ENCODE data around the gene SLC26A3. TPM values are rescaled to one million over a fixed set of nuclear protein-coding genes. Genes with fewer than 3 reads are reported as not detected.

Gene SLC26A3
- total RNA-seq, 2 experiments from 2014 or later: not detected

GRCh38 chr7:107833684-107834106 lies 30.7 kb upstream of the SLC26A3 start:
- no peak overlapping the region for H3K4me3 Mint-ChIP-seq
- no peak for DNase-seq
- H3K27ac Mint-ChIP-seq: no peak overlapping the region
- peaks cover 6% of the 10 kb centered on the region for H3K27me3 Mint-ChIP-seq
- no peaks in the 10 kb centered on the region for H3K36me3 Mint-ChIP-seq
- no peaks in the 10 kb centered on the region for H3K4me1 Mint-ChIP-seq
- H3K9me3 Mint-ChIP-seq: peaks cover 2% of the 10 kb centered on the region

- Mint-ChIP-seq H3K36me3 (no peaks in the 10 kb centered on the region), H3K27me3 (peaks cover 6% of the 10 kb centered on the region), H3K9me3 (peaks cover 2% of the 10 kb centered on the region), H3K27ac (no peak overlapping the region), H3K4me3 (no peak overlapping the region), H3K4me1 (no peaks in the 10 kb centered on the region)
- no peak for DNase-seq
These were observed 27.4 kb upstream of the SLC26A3 start for GRCh38 chr7:107830420-107830819.

GRCh38 chr7:107828540-107828939 lies 25.5 kb upstream of the SLC26A3 start:
- H3K27ac Mint-ChIP-seq: no peak overlapping the region
- no peak for DNase-seq
- H3K9me3 Mint-ChIP-seq: peaks cover 5% of the 10 kb centered on the region
- H3K4me1 Mint-ChIP-seq: no peaks in the 10 kb centered on the region
- no peak overlapping the region for H3K4me3 Mint-ChIP-seq
- no peaks in the 10 kb centered on the region for H3K36me3 Mint-ChIP-seq
- peaks cover 6% of the 10 kb centered on the region for H3K27me3 Mint-ChIP-seq

GRCh38 chr7:107827501-107827900 lies 24.5 kb upstream of the SLC26A3 start:
- Mint-ChIP-seq H3K4me3 (no peak overlapping the region), H3K36me3 (no peaks in the 10 kb centered on the region), H3K27ac (no peak overlapping the region), H3K27me3 (peaks cover 6% of the 10 kb centered on the region), H3K9me3 (peaks cover 5% of the 10 kb centered on the region), H3K4me1 (no peaks in the 10 kb centered on the region)
- no peak for DNase-seq

DNA sequence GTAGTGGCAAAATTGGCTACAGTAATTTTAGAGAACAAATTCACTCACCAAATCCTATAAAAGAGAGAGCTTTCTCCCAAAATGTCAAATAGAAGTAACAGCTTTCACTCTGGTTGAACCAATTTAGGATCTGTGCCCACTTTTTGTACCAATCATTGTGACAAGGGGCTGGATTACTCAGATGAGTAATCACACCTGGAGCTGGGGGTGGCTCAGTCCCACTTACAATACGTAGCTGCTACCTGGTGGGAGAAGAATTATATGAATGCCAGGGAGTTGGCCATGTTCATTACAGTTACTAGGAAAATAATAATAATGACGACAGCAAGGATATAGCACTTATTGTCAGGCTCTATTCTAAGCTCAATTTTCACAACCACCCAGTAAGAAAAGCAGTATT lies 23.4 kb upstream of the SLC26A3 start:
- no peaks in the 10 kb centered on the region for H3K4me1 Mint-ChIP-seq
- peaks cover 3% of the 10 kb centered on the region for H3K9me3 Mint-ChIP-seq
- peaks cover 6% of the 10 kb centered on the region for H3K27me3 Mint-ChIP-seq

DNA sequence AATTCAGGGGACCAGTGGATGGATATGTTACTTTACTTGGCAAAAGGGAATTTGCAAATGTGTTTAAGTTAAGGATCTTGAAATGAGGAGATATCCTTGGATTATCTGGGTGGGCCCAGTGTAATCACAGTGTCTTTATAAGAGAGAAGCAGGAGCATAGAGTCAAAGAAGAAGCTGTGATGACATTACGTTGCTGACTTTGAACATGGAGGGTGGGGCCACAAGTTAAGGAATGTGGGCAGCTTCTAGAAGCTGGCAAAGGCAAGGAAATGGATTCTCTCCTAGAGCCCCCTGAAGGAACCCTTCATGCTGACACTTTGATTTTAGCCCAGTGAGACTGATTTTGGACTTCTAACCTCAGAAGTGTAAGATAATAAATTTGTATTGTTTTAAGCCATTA lies 21.8 kb upstream of the SLC26A3 start:
- H3K4me3 Mint-ChIP-seq: no peak overlapping the region
- no peaks in the 10 kb centered on the region for H3K36me3 Mint-ChIP-seq
- peaks cover 3% of the 10 kb centered on the region for H3K9me3 Mint-ChIP-seq

More for the DNA sequence above, 23.4 kb upstream of the SLC26A3 start:
- DNase-seq: no peak
- H3K4me3 Mint-ChIP-seq: no peak overlapping the region
- no peak overlapping the region for H3K27ac Mint-ChIP-seq
- no peaks in the 10 kb centered on the region for H3K36me3 Mint-ChIP-seq

DNA sequence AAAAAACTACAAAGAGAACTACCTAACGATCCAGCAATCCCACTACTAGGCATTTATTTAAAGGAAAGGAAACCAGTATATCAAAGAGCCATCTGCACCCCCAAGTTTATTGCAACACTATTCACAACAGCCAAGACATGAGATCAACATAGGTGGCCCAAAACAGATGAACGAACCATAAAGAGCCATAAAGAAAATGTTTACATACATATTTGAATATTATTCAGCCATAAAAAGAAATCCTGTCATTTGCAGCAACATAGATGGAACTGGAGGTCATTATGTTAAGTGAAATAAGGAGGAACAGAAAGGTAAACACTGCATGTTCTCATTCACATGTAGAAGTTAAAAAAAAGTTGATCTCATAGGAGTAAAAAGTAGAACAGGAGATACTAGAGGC lies 15.6 kb upstream of the SLC26A3 start:
- H3K9me3 Mint-ChIP-seq: peaks cover 5% of the 10 kb centered on the region
- no peak for DNase-seq
- H3K27me3 Mint-ChIP-seq: no peaks in the 10 kb centered on the region
- peaks cover 7% of the 10 kb centered on the region for H3K36me3 Mint-ChIP-seq
- no peak overlapping the region for H3K27ac Mint-ChIP-seq
- H3K4me3 Mint-ChIP-seq: no peak overlapping the region
- H3K4me1 Mint-ChIP-seq: peaks cover 25% of the 10 kb centered on the region

More for the DNA sequence above, 21.8 kb upstream of the SLC26A3 start:
- no peak for DNase-seq
- Mint-ChIP-seq H3K27ac (no peak overlapping the region), H3K27me3 (peaks cover under 1% of the 10 kb centered on the region), H3K4me1 (no peaks in the 10 kb centered on the region)

- Mint-ChIP-seq H3K36me3 (peaks cover 10% of the 10 kb centered on the region), H3K27me3 (no peaks in the 10 kb centered on the region), H3K9me3 (peaks cover 5% of the 10 kb centered on the region), H3K4me3 (peak overlapping the region; percentile 20), H3K4me1 (peaks cover 30% of the 10 kb centered on the region), H3K27ac (peak overlapping the region; percentile 84)
- DNase-seq: no peak
These were observed 13.1 kb upstream of the SLC26A3 start for GRCh38 chr7:107816011-107816566.

GRCh38 chr7:107815254-107815882 lies 12.3 kb upstream of the SLC26A3 start:
- peaks cover 10% of the 10 kb centered on the region for H3K36me3 Mint-ChIP-seq
- peak; percentile 31 for DNase-seq
- H3K4me3 Mint-ChIP-seq: no peak overlapping the region
- H3K4me1 Mint-ChIP-seq: peaks cover 30% of the 10 kb centered on the region
- peaks cover 5% of the 10 kb centered on the region for H3K9me3 Mint-ChIP-seq
- peak overlapping the region; percentile 84 for H3K27ac Mint-ChIP-seq
- no peaks in the 10 kb centered on the region for H3K27me3 Mint-ChIP-seq

- Mint-ChIP-seq H3K36me3 (peaks cover 10% of the 10 kb centered on the region), H3K4me3 (peak overlapping the region; percentile 8), H3K4me1 (peaks cover 30% of the 10 kb centered on the region), H3K27me3 (no peaks in the 10 kb centered on the region), H3K27ac (peak overlapping the region; percentile 84), H3K9me3 (peaks cover 5% of the 10 kb centered on the region)
- DNase-seq: peak; percentile 56
These were observed 10.5 kb upstream of the SLC26A3 start for GRCh38 chr7:107813524-107813923.

- Mint-ChIP-seq H3K27me3 (no peaks in the 10 kb centered on the region), H3K4me1 (peaks cover 30% of the 10 kb centered on the region), H3K4me3 (no peak overlapping the region), H3K36me3 (peaks cover 10% of the 10 kb centered on the region), H3K27ac (no peak overlapping the region), H3K9me3 (peaks cover 5% of the 10 kb centered on the region)
- DNase-seq: no peak
These were observed 8.9 kb upstream of the SLC26A3 start for GRCh38 chr7:107811934-107812333.

DNA sequence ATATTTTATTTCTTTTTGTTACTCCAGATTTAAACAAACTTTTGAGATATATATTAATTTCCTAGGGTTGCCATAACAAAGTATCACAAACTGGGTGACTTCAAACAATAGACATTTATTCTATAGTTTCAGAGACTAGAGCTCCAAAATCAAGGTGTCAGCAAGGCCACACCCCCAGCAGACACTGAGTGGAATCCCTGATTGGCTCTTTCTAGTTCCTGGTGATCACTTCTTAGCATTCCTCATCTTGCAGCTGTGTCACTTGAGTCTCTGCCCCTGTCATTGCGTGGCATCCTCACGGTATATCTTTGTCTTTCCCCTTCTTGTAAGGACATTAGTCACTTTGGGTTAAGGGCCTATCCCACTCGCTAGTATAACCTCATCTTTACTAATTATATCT lies 7.6 kb upstream of the SLC26A3 start:
- DNase-seq: no peak
- Mint-ChIP-seq H3K36me3 (peaks cover 7% of the 10 kb centered on the region), H3K27me3 (no peaks in the 10 kb centered on the region), H3K4me3 (no peak overlapping the region), H3K9me3 (peaks cover 5% of the 10 kb centered on the region), H3K4me1 (peaks cover 22% of the 10 kb centered on the region), H3K27ac (no peak overlapping the region)

GRCh38 chr7:107809179-107809578 lies 6.2 kb upstream of the SLC26A3 start:
- no peaks in the 10 kb centered on the region for H3K9me3 Mint-ChIP-seq
- H3K27ac Mint-ChIP-seq: no peak overlapping the region

GRCh38 chr7:107799647-107800264 lies 3.3 kb downstream of the SLC26A3 start:
- Mint-ChIP-seq H3K36me3 (no peaks in the 10 kb centered on the region), H3K9me3 (no peaks in the 10 kb centered on the region), H3K4me1 (no peaks in the 10 kb centered on the region), H3K27ac (no peak overlapping the region), H3K27me3 (peaks cover 12% of the 10 kb centered on the region), H3K4me3 (no peak overlapping the region)
- no peak for DNase-seq

More at GRCh38 chr7:107809179-107809578, 6.2 kb upstream of the SLC26A3 start:
- peaks cover 3% of the 10 kb centered on the region for H3K36me3 Mint-ChIP-seq
- H3K27me3 Mint-ChIP-seq: peaks cover 3% of the 10 kb centered on the region
- peaks cover 9% of the 10 kb centered on the region for H3K4me1 Mint-ChIP-seq
- DNase-seq: no peak
- H3K4me3 Mint-ChIP-seq: no peak overlapping the region

- Mint-ChIP-seq H3K4me3 (no peak overlapping the region), H3K9me3 (no peaks in the 10 kb centered on the region), H3K36me3 (no peaks in the 10 kb centered on the region), H3K27me3 (peaks cover 7% of the 10 kb centered on the region), H3K27ac (no peak overlapping the region), H3K4me1 (no peaks in the 10 kb centered on the region)
- DNase-seq: no peak
These were observed 10.7 kb downstream of the SLC26A3 start for GRCh38 chr7:107792364-107792763.

GRCh38 chr7:107789647-107790046 lies 13.4 kb downstream of the SLC26A3 start:
- peaks cover 7% of the 10 kb centered on the region for H3K27me3 Mint-ChIP-seq
- DNase-seq: no peak
- H3K4me3 Mint-ChIP-seq: no peak overlapping the region
- no peaks in the 10 kb centered on the region for H3K9me3 Mint-ChIP-seq
- H3K4me1 Mint-ChIP-seq: peaks cover 16% of the 10 kb centered on the region
- H3K27ac Mint-ChIP-seq: no peak overlapping the region
- no peaks in the 10 kb centered on the region for H3K36me3 Mint-ChIP-seq
